Central memory CD8-positive, alpha-beta T cell (primary cell): ENCODE results near the gene CHPT1.

Experiments used
- ATAC-seq: fragments of 150-1000 bp; cut with Tn5 transposase; replicated peaks from 2 replicates; pipeline ENCODE4 v1.10.0; 2022; ENCODE audit warnings: mild to moderate bottlenecking, moderate FRiP score, moderate number of reproducible peaks; ENCODE audit not compliant: poor library complexity, severe bottlenecking; ENCODE audit errors: extremely low read depth
- DNase-seq, 2 donors: peaks; one replicate each; pipeline ENCODE4 v3.0.0; 2021; ENCODE audit warnings: low spot score in 2 of 2
- H3K27ac Mint-ChIP-seq: one replicate; pipeline ENCODE4 v1.8.0; 2022; ENCODE audit warnings: low read depth, mild to moderate bottlenecking, moderate library complexity, mixed read lengths
- H3K27me3 Mint-ChIP-seq: one replicate; pipeline ENCODE4 v1.8.0; 2022; ENCODE audit warnings: mixed read lengths
- H3K36me3 Mint-ChIP-seq: one replicate; pipeline ENCODE4 v1.8.0; 2022; ENCODE audit warnings: mild to moderate bottlenecking, moderate library complexity, mixed read lengths; ENCODE audit not compliant: insufficient read depth
- H3K4me1 Mint-ChIP-seq: one replicate; pipeline ENCODE4 v1.8.0; 2022; ENCODE audit warnings: mixed read lengths
- H3K4me3 Mint-ChIP-seq: one replicate; pipeline ENCODE4 v1.8.0; 2022; ENCODE audit warnings: mild to moderate bottlenecking, moderate library complexity, mixed read lengths
- H3K9me3 Mint-ChIP-seq: one replicate; pipeline ENCODE4 v1.8.0; 2022; ENCODE audit warnings: mixed read lengths

Gene CHPT1

DNA sequence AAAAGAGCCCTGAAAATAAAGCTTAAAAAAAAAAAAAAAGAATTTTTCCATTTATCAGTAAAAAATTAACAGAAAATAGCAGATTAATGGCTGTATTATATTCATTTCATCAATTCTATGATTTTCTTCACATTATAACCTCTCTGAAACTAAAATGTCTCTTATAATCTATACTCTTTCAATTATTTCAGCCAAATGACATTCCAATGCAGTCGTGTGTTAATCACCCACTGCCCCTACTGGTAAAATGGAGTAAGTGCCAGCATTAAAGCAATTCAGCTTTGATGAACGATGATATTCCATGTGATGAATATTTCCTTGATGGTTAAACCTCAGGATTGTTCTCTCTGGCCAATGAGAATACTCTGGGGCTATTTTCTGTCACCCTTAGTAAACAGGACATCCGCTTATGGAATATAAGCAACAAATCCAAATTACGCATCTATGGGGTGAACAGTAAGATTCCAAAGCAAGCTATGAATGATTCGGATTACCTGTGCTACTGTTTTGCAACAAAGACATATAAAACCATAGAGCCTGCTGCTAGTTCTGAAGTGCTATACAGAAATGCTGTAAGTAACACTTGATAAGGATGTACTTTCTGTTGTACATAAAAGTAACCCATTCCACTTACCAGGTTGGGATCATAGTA, 62.1 kb downstream of the CHPT1 start:
- peak; percentile 49 for ATAC-seq
- H3K4me1 Mint-ChIP-seq: no peaks in the 10 kb centered on the region
- no peak overlapping the region for H3K4me3 Mint-ChIP-seq
- peaks cover 55% of the 10 kb centered on the region for H3K36me3 Mint-ChIP-seq
- no peak overlapping the region for H3K27ac Mint-ChIP-seq
- no peaks in the 10 kb centered on the region for H3K9me3 Mint-ChIP-seq
- H3K27me3 Mint-ChIP-seq: no peaks in the 10 kb centered on the region
- no peak for DNase-seq

DNA sequence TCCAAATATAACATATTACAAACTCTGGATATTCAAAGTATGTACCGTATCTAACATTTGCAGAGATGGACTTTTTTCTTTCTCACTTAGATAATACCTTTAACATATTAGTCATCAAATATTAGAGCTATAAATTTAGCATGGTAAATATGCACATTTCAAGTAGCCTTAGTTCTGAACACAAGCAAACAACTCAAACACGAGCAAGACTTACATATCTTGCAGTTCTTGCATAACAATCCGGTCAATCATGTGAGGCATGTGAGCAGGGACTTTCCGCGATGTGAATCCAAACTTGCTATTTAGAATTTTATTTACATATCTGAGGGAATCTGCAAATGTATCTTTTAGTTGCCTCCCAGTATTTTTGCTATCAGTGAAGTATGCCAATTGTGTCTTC, 63.9 kb downstream of the CHPT1 start:
- Mint-ChIP-seq H3K27me3 (no peaks in the 10 kb centered on the region), H3K9me3 (no peaks in the 10 kb centered on the region), H3K27ac (no peak overlapping the region), H3K36me3 (peaks cover 59% of the 10 kb centered on the region), H3K4me1 (no peaks in the 10 kb centered on the region), H3K4me3 (no peak overlapping the region)
- ATAC-seq (no peak), DNase-seq (no peak)

DNA sequence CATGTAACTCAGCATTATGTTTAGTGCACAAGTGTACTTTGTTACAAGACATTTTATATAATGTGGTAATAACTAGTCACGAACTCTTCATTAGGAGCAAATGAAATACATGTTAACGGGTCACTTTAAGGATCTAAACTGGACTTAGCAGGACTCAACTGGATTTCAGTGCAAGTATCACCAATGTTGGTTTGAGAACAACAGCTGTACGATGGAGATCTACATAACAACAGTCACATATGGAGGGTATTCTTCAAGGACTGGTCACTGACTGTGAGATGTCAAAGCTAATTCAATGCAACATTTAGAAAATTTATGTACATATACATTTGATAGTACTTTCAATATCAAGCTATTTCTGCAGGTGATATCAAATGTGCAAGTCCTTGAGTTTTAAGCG, 64.3 kb downstream of the CHPT1 start:
- peaks cover 62% of the 10 kb centered on the region for H3K36me3 Mint-ChIP-seq
- no peak overlapping the region for H3K4me3 Mint-ChIP-seq

DNA sequence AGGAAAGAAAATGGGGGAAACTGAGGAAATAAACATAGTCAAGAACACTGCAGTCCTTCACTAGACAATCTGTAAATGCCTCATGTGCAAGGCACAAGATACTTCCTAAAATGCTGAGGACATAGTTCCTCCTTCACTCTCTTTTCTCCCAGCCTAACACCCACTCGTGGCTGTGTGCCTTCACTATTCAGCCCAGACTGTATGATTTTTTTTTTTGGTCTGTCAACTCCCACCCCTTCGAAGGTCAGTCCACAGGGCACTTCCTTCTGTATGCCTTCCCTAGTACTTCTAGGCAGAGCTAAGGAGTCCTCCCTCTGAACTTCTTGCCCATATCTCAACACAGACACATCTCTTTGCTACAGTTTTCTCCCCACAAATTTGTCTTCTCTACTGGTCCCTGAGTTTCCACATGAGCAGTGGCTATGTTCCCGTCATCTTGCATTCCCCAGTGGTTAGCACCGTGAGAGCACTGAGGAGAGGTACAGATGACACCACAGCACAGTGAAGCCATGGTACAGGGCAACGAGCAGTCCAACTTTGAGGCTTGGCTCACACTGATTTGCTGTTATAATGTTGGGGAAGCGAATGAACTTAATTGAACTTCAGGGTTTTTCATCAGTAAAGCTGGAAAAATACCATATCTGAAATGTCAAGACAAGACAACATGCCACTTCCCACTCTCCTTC, 65.9 kb downstream of the CHPT1 start:
- DNase-seq: no peak
- H3K9me3 Mint-ChIP-seq: no peaks in the 10 kb centered on the region
- peaks cover 59% of the 10 kb centered on the region for H3K36me3 Mint-ChIP-seq
- no peaks in the 10 kb centered on the region for H3K4me1 Mint-ChIP-seq
- ATAC-seq: no peak
- no peaks in the 10 kb centered on the region for H3K27me3 Mint-ChIP-seq
- no peak overlapping the region for H3K27ac Mint-ChIP-seq
- H3K4me3 Mint-ChIP-seq: no peak overlapping the region

More for the DNA sequence above, 64.3 kb downstream of the CHPT1 start:
- no peak for DNase-seq
- Mint-ChIP-seq H3K9me3 (no peaks in the 10 kb centered on the region), H3K4me1 (no peaks in the 10 kb centered on the region), H3K27ac (no peak overlapping the region), H3K27me3 (no peaks in the 10 kb centered on the region)
- ATAC-seq: no peak

DNA sequence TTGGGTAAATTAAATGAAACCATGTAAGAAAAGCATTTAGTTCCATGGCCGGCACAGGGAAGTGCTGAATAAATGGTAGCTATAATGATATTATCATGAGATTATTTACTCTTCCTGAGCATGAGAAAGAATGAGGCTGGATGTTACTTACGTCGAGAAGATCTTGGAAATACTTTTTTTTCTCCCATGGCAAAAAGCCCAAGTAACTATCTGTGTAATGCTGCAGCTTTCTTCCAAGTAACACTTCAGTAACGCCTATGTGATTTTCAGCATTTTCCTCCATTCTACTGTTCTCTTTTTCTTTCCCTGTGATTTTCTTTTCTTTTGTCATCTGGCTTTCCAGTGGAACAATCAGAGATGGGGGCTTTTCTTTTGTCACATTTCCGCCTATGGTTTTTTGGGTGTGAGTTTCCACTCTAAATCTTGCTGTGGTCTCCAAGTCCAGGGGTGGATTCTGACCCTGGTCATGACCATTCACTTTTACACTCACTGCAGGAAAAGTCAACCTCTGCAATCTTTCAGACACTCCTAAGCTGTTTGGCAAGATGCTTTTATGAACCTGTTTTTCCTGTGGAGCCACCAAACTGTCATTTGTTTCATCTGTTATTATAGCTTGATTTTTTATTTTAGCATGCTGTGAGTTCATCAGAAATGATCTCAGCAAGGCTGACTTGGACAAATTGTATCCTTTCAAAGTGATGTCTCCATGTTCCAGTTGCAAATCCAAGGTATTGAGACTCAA, 66.8 kb downstream of the CHPT1 start:
- H3K9me3 Mint-ChIP-seq: no peaks in the 10 kb centered on the region
- DNase-seq (no peak), ATAC-seq (no peak)
- H3K27me3 Mint-ChIP-seq: no peaks in the 10 kb centered on the region
- H3K4me1 Mint-ChIP-seq: no peaks in the 10 kb centered on the region
- peaks cover 57% of the 10 kb centered on the region for H3K36me3 Mint-ChIP-seq
- H3K4me3 Mint-ChIP-seq: no peak overlapping the region
- peak overlapping the region; percentile 13 for H3K27ac Mint-ChIP-seq

DNA sequence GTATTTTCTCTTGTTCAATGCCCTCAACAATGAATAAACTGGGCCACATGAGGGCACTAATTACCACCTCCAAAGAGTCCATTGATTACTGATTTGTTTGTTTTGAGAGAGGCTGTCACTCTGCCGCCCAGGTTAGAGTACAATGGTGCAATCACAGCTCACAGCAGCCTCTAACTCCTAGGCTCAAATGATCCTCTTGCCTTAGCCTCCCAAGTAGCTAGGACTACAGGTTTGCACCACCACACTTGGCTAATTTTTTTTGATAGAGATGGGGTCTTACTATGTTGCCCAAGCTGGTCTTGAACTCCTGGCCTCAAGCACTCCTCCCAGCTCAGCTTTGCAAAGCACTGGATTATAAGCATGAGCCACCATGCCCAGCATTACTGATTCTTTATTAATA, 70.1 kb downstream of the CHPT1 start:
- no peaks in the 10 kb centered on the region for H3K4me1 Mint-ChIP-seq
- DNase-seq (no peak), ATAC-seq (no peak)
- no peaks in the 10 kb centered on the region for H3K27me3 Mint-ChIP-seq
- H3K4me3 Mint-ChIP-seq: no peak overlapping the region
- H3K27ac Mint-ChIP-seq: no peak overlapping the region
- peaks cover 55% of the 10 kb centered on the region for H3K36me3 Mint-ChIP-seq
- no peaks in the 10 kb centered on the region for H3K9me3 Mint-ChIP-seq

DNA sequence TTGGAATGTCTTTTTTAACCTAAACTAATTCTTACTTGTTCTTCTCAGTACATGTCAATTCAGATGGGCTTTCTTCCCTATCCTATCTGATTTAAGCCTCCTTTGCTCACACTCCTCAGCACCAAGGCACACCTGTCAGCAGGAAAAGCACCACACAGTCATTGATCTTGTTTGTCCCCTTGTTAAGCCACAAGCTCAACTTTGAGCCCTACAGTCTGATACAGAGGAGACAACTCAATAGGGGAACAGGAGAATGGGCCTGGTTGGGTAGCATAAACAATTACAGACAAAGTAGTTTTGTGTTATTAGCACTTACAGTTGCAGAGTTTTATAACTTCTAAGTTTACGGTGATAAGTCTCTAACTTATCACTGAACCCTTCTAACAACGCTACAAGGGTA, 71.3 kb downstream of the CHPT1 start:
- DNase-seq (no peak), ATAC-seq (no peak)
- Mint-ChIP-seq H3K36me3 (peaks cover 45% of the 10 kb centered on the region), H3K27ac (no peak overlapping the region), H3K4me1 (no peaks in the 10 kb centered on the region), H3K27me3 (no peaks in the 10 kb centered on the region), H3K4me3 (no peak overlapping the region), H3K9me3 (no peaks in the 10 kb centered on the region)

DNA sequence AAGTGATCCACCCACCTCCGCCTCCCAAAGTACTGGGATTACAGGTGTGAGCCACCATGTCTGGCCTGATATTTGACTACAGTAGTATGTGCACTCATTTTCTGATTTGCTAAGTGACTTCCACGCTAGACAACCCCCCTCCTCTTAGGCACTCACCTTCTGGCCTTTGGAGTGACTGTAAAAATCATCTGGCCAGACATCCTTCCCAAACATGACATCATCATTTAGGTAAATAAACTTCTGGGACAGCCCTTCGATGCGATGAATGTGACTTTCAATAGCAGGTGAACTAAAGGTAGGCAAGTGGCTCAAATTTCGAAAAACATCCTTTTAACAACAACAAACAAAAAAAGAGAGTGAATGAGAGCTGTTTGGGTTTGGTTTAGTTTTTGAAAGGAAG, 72.4 kb downstream of the CHPT1 start:
- Mint-ChIP-seq H3K4me1 (no peaks in the 10 kb centered on the region), H3K27ac (no peak overlapping the region), H3K36me3 (peaks cover 39% of the 10 kb centered on the region), H3K4me3 (no peak overlapping the region), H3K9me3 (no peaks in the 10 kb centered on the region), H3K27me3 (no peaks in the 10 kb centered on the region)
- no peak for DNase-seq
- ATAC-seq: no peak

DNA sequence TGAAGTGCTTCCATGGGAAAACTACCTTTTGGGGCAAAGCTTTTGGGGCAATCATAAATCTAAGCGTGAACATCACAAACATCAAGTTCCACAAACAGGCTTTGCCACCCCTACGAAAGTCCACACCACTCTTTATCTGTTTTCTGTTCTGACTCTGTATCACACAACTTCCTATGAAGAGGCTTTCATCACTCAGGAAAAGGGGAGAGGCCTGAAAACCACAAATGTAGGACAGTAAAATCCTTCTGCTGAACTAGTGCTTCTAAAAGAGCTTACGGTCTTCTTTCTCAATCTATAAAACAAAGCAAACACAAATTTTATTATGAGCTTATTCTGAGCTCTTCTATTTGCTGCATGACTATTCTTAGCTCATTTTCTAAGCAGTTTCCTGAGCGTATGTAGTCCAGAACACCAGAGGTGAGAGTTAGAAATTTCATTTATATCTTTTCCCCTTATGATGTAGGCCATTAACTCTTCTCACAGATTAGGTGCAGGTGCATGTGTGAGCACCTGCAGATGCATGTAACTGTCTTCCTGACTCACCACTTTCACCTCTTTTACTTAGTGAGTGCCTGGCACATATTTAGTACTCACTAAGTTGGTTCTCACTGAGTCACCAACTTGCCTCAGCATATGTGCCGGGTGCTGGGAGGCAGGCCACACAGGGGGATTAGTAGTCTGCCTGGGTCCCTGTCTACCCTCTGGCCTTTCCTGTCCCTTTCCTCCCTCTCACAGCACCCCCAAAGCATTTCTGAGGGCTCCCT, 74.8 kb downstream of the CHPT1 start:
- Mint-ChIP-seq H3K27ac (no peak overlapping the region), H3K27me3 (no peaks in the 10 kb centered on the region), H3K36me3 (peaks cover 29% of the 10 kb centered on the region)

DNA sequence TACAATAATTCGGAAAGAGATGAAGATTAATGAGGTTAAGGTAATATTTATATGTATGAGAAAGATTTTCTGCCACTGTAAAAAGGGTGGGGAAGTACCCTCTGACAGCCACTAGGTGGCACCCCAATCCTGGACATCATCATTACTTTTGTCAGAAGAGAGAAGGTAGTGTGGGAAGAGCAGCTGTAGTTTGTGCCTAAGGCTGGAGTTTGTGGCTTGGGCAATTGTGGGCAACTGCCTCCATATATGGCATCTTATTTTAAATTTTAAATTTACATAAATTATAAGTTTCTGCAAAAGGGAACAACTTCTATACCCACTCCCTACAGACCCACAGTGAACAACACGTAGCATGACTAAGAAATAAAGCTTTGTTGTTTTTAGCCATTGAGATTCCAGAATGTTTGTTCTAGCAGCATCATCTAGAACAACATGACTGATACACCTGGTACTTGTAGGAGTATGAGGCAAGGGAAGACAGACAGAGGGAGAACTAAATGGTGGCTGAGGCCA, 76.3 kb downstream of the CHPT1 start:
- Mint-ChIP-seq H3K4me1 (no peaks in the 10 kb centered on the region), H3K9me3 (no peaks in the 10 kb centered on the region), H3K27ac (no peak overlapping the region), H3K36me3 (peaks cover 24% of the 10 kb centered on the region), H3K27me3 (no peaks in the 10 kb centered on the region), H3K4me3 (no peak overlapping the region)
- peak; percentile 82 for ATAC-seq
- peak; percentile 51 to 58 for DNase-seq

More for the DNA sequence above, 74.8 kb downstream of the CHPT1 start:
- ATAC-seq (no peak), DNase-seq (no peak)
- H3K4me1 Mint-ChIP-seq: no peaks in the 10 kb centered on the region
- H3K9me3 Mint-ChIP-seq: no peaks in the 10 kb centered on the region
- no peak overlapping the region for H3K4me3 Mint-ChIP-seq

DNA sequence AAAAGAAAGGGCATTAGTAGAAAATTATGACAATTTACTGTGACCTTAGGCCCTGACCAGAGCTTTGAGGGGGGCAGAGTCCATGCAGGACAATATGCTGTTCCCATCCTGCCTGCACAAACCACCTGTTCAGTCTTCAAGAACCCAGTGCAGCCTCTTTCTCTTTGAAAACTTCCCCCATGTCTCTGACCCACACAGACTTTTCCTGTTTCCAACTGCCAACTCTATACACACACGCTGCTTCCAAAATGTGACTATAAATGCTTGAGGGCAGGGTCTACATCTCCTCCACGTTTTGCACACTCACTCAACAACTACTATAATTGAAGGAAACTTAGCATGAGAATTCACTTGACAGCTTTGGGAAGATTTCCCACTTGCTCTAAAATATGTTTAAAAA, 78.4 kb downstream of the CHPT1 start:
- H3K4me3 Mint-ChIP-seq: no peak overlapping the region
- no peaks in the 10 kb centered on the region for H3K9me3 Mint-ChIP-seq
- ATAC-seq: no peak
- peaks cover 2% of the 10 kb centered on the region for H3K4me1 Mint-ChIP-seq
- peak overlapping the region; percentile 69 for H3K27ac Mint-ChIP-seq
- no peak for DNase-seq
- H3K27me3 Mint-ChIP-seq: no peaks in the 10 kb centered on the region
- peaks cover 21% of the 10 kb centered on the region for H3K36me3 Mint-ChIP-seq

DNA sequence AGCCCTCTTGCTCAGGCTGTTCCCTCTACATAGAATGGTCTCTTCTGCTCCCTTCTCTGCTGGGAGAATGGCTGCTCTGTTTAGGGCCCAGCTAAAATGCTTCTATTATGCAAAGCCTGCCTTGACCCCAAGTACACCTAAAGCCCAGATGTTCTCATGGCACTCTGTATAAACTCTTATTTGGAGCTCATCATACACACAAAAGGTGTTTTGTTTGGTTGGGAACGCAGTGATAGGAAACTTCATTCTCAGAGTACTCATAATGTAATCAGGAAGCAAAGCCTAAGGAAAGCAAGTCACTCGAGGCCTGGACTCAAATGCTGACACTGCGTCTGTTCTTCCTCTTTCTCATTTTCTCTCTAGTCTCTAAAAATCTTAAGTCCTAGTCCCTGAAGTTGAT, 80.0 kb downstream of the CHPT1 start:
- Mint-ChIP-seq H3K27me3 (no peaks in the 10 kb centered on the region), H3K27ac (no peak overlapping the region), H3K4me1 (peaks cover 5% of the 10 kb centered on the region), H3K4me3 (no peak overlapping the region), H3K36me3 (peaks cover 12% of the 10 kb centered on the region), H3K9me3 (no peaks in the 10 kb centered on the region)
- ATAC-seq: no peak
- no peak for DNase-seq
